Spleen (tissue), 7 donors: ENCODE results near the gene HLA-G.

Experiments used
- CTCF ChIP-seq, 11 experiments: fragments of 200-600 bp in 7 of 11; fragments of 450-650 bp in 4 of 11; sonication (generic) in 4 of 11; IDR thresholded peaks in 8 of 11; conservative IDR thresholded peaks in 3 of 11; 1 replicate in 7 of 11; 2 replicates in 4 of 11; pipeline versions ENCODE4 v1.4.0 to v1.8.0; 2016 to 2021; ENCODE audit warnings: antibody characterized with exemption in 11 of 11, inconsistent platforms in 4 of 11, mild to moderate bottlenecking in 1 of 11
- POLR2A ChIP-seq, 3 donors: fragments of 450-650 bp; IDR thresholded peaks; one replicate each; pipeline ENCODE4 v1.5.1; 2017; ENCODE audit warnings: antibody characterized with exemption in 3 of 3, mild to moderate bottlenecking in 1 of 3
- POLR2AphosphoS5 ChIP-seq, 3 donors: sonication (generic); formaldehyde crosslinking; IDR thresholded peaks; one replicate each; pipeline ENCODE4 v1.5.1; 2017; ENCODE audit warnings: antibody characterized with exemption in 3 of 3
- donor health status: DM: no; HTN: no; CAD: no; lungs with moderate emphysema.
- donor health status: DM: no; HTN: no; CAD: no.
- donor health status: DM: no; HTN: no; CAD: no.

- TF ChIP-seq CTCF (IDR thresholded peaks at IDR 0.05 in 8 of 11, conservative IDR thresholded peaks at IDR 0.05 in 3 of 11), result no peak
- TF ChIP-seq POLR2A (IDR thresholded peaks at IDR 0.05), result no peak
- no peak for TF ChIP-seq POLR2AphosphoS5 (IDR thresholded peaks at IDR 0.05)
Measured at GRCh38 chr6:29875257-29875656, 47.6 kb downstream of the HLA-G start.
